GM12873 (cell line): Measurements from ENCODE around the gene FMN1.

Source experiments
- TF ChIP-seq, protein P1 (sequence below): IDR thresholded peaks from 2 replicates; pipeline ENCODE4 v1.5.1; 2012; ENCODE audit warnings: low read depth, mild to moderate bottlenecking, moderate library complexity, low read length, control low read depth; ENCODE audit not compliant: insufficient read depth; ENCODE audit errors: missing control alignments

Gene FMN1

DNA sequence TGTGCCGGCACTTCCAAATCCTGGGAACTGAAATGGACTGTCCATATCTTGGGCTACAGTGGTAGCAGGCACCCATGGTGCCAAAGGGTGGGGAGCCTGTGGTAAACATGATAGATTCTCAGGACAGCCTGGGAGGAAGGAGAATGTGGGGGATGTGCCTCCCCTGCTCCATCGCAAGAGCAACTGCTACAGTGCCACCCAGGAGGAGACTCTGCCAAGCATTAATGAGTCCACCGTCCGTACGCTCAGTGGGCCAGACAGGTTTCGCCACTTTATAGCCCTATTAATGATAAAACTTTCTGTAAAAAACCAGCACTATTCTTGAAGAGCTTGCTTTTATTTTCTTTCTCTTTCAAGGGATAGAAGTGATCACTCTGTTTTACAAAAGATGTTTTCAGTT lies 75.2 kb downstream of the FMN1 start:
- TF ChIP-seq, protein P1, sequence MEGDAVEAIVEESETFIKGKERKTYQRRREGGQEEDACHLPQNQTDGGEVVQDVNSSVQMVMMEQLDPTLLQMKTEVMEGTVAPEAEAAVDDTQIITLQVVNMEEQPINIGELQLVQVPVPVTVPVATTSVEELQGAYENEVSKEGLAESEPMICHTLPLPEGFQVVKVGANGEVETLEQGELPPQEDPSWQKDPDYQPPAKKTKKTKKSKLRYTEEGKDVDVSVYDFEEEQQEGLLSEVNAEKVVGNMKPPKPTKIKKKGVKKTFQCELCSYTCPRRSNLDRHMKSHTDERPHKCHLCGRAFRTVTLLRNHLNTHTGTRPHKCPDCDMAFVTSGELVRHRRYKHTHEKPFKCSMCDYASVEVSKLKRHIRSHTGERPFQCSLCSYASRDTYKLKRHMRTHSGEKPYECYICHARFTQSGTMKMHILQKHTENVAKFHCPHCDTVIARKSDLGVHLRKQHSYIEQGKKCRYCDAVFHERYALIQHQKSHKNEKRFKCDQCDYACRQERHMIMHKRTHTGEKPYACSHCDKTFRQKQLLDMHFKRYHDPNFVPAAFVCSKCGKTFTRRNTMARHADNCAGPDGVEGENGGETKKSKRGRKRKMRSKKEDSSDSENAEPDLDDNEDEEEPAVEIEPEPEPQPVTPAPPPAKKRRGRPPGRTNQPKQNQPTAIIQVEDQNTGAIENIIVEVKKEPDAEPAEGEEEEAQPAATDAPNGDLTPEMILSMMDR, result no peak

DNA sequence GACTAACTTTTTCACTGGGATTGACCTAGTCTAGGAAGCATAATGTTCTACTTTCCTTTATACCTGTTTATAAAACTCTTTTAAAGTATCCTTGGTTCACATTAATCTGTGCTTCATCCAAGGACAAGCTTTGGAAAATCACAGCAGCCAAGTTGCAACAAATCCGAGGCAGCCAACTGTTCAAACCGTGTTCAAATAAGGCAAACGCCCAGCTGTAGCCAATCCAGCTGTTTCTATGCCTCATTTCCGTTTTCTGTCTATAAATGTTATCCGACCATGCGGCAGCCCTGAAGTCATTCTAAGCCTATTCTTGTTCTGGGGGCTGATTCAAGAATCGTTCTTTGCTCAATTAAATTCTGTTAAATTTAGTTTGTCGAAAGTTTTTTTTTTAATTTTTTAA lies 78.3 kb downstream of the FMN1 start:
- TF ChIP-seq, protein P1, result no peak

DNA sequence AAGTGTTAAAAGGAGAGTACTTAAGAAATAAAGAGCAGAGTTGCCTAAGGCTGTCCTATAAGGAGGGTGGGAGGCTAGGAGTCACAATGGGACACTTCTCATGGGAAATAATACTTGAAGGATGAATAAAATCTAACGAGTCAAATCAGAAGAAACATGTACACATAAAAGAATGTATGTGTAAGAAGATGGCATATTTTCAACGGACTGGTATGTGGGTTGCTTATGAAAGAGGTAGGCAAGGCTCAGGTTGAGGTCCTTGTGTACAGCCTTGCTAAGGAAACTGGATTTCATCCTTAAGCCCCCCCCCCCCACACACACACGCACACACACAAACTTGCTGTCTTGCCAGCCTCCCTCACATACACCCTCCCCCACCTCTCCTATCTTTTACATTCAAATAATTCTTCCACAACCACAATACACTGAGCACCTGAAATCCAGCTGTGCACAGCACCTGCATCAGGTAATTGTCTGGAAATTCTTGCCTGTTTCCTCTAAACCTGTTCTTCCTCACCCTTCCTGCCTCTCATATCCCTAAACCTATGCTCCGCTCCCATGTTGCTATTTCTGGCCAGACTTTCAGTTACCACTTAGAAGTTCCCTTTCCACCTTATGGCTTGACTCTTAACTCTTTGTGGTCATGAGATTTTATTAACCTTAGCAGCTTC lies 79.2 kb downstream of the FMN1 start:
- TF ChIP-seq, protein P1, result no peak

DNA sequence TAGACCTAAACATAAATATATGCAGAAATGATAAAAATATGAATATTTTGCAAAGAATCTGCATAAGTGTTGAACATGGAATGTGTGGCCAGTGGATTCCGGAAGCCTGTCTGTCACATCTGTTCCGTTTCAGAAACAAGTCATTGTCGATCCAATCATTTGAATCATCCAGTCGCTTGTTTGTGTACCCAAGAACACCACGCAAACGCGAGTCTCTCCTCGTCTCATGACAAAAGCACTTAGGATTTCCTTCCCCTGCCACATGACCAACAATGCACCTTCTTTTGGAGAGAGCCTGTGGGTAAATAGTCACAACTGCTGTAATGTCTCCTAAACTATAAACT lies 80.2 kb downstream of the FMN1 start:
- TF ChIP-seq, protein P1, result no peak

DNA sequence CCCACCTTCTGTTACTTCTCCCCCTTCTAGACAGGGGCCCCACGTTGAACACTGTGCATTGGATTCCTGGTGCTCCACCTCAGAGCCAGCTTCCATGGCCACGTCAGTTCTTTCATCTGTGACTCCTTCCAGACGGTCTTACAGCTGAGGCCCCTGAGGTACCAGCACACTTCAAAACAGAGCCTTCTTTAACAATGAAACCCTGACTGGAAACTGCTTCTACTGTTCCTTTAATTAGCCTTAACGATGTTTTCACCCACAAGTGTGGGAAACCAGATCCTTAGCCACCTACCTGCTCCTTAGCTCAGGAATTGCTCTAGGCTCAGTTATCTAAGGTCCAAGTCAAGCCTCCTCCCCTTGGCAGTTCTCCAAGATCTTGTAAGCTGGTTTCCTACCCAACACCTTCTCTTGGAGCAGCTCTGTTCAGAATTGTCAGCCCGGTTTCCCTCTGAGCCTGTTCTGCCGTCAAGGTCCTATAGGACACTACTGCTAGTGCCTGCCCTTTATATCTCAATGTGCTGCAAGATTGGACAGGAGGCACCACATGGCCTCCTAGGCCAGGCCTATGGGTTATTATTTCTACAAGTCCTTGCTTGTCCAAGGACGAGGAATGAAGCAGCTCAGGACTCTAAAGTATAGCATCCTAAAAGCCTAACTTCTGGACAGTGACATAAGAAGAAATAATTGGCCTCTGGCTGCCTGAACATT lies 80.7 kb downstream of the FMN1 start:
- TF ChIP-seq, protein P1, result no peak

DNA sequence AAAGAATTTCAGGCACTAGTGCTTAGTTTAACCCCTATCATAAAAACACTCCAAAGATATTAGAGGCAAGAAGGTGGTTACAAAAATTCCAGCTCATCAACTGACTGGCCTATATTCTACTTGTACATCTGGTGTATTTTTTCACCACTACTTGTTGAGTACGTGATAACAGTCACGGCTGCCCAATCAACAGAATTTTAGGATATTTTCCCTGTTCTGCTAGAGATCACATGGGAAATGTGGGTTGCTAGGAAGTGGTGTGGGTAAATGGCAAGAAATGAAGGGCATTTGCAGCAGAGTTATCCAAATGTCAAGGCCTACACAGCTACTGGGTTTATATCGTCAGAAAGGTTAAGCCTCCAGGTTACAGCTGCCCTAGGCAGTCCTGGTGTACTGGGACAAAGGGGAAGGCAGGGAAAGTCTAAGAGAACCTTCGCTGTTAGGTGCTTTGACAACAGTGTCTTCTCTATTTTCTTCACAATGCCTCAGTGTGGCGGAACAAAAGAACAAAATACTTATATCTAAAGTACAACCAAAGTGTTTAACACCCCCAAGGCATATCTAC lies 81.9 kb downstream of the FMN1 start:
- TF ChIP-seq, protein P1, result no peak

DNA sequence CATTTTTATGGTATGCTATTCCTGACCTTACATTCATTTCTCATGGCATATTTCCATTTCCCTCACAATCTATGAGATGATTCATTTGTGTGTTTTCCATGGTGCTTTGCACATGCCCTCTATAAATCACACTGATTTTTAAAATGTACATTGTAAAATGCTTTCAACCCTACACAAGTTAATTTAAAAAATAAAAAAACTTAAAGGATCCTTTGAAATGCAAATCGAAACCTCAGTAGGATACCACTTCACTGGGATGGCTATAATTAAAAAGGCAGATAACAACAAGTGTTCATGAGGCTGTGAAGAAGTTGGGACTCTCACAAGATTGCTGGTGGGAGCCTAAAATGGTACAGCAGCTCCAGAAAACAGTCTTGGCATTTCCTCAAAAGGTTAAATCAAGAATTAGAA lies 83.5 kb downstream of the FMN1 start:
- TF ChIP-seq, protein P1, result no peak
